Tibial nerve (tissue), 4 donors: Measurements from ENCODE around the gene ERVV-1.

Source experiments
- CTCF ChIP-seq, 5 experiments: fragments of 200-600 bp in 3 of 5; fragments of 450-650 bp in 2 of 5; sonication (generic) in 3 of 5; IDR thresholded peaks; one replicate each; pipeline ENCODE4 v1.5.1; 2016 to 2019; ENCODE audit warnings: antibody characterized with exemption in 5 of 5, mild to moderate bottlenecking in 3 of 5, moderate library complexity in 2 of 5
- EP300 ChIP-seq, 2 donors: sonication (generic); formaldehyde crosslinking; IDR thresholded peaks; one replicate each; pipeline ENCODE4 v1.6.1; 2017; ENCODE audit warnings: antibody characterized with exemption in 2 of 2, mild to moderate bottlenecking in 1 of 2
- POLR2A ChIP-seq, 2 donors: fragments of 450-650 bp; IDR thresholded peaks; one replicate each; pipeline ENCODE4 v1.6.1; 2017; ENCODE audit warnings: antibody characterized with exemption in 2 of 2, mild to moderate bottlenecking in 2 of 2, moderate library complexity in 2 of 2

DNA sequence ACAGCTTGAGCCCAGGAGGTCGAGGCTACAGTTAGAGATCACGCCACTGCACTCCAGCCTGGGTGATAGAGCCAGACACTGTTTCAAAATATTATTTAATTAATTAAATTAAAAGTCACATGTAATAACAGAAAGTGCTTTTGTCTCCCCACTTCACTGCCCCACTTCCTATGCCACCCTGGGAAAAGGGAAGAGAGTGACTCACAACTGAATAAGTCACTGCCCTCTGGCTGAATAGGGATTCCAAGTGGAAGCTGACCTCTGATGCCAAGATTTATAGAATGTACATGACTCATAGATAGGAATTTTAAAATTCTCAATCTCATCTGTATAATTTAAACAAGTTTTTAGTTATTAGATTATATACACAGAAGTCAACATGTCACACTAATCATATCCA, 22.2 kb upstream of the ERVV-1 start:
- TF ChIP-seq CTCF (IDR thresholded peaks at IDR 0.05) (no peak), POLR2A (IDR thresholded peaks at IDR 0.05) (no peak), EP300 (IDR thresholded peaks at IDR 0.05) (no peak)
